HCT116 (cell line): ENCODE data around the gene RPL41. TPM values are rescaled to one million over a fixed set of nuclear protein-coding genes. Genes with fewer than 3 reads are reported as not detected.
A peak's percentile ranks its signal among the peaks of the same experiment; 100 is the strongest.

ENCODE experiments used
- ATAC-seq: fragments of 200-7000 bp; cut with Tn5 transposase; 2 replicates; pipeline ENCODE4 v1.9.1; 2020; ENCODE audit warnings: mild to moderate bottlenecking, moderate library complexity
- BruUV-seq: library from RNA; stranded (reverse); fragments of 400-500 nt; replicated peaks from 2 replicates; lab custom pipeline; 2021; lab: Mats Ljungman, UMichigan
- CTCF ChIA-PET: fragments of 300-600 bp; sonication (Branson Sonifier 250); formaldehyde crosslinking; loops from one replicate; lab custom pipeline; 2021; ENCODE audit warnings: antibody characterized with exemption; lab: Charles Lee
- POLR2A ChIA-PET: fragments of 300-600, 350-600 bp; sonication (Branson Sonifier 250); formaldehyde crosslinking; loops from one replicate; lab custom pipeline; 2021; ENCODE audit warnings: antibody characterized with exemption; lab: Charles Lee
- RAD21 ChIA-PET, 2 experiments: fragments of 300-600 bp; sonication (Branson Sonifier 250); formaldehyde crosslinking; loops; one replicate each; lab custom pipeline; 2023; ENCODE audit warnings: low total read pairs in 2 of 2; ENCODE audit not compliant: uncharacterized antibody in 2 of 2, unreplicated experiment in 2 of 2, low non-redundant PET in 1 of 2; lab: Charles Lee
- DNase-seq: peaks from one replicate; pipeline ENCODE4 v3.0.0-alpha.2; 2010; ENCODE audit warnings: low read depth, low spot score
- H2AFZ ChIP-seq: fragments of 200-600 bp; shearing (Covaris generic), sonication (generic); 2 replicates; pipeline ENCODE4 v1.6.1; 2017; ENCODE audit warnings: low read depth, mixed run types, mixed read lengths, antibody characterized with exemption, low read length; ENCODE audit not compliant: poor library complexity, severe bottlenecking
- H3K27ac ChIP-seq: 2 replicates; pipeline ENCODE4 v1.5.1; 2012; ENCODE audit warnings: low read depth, low read length
- H3K27me3 ChIP-seq: fragments of 200-600 bp; sonication (generic); 2 replicates; pipeline ENCODE4 v1.6.1; 2016; ENCODE audit warnings: mixed run types, low read length, mixed read lengths; ENCODE audit not compliant: insufficient read depth
- H3K36me3 ChIP-seq, 2 experiments: fragments of 200-500 bp in 1 of 2; fragments of 200-600 bp in 1 of 2; sonication (Bioruptor generic) in 1 of 2; sonication (generic) in 1 of 2; 2 replicates each; pipeline versions ENCODE4 v1.5.1 to v1.6.1; 2014 to 2016; ENCODE audit warnings: low read length in 2 of 2, inconsistent platforms in 1 of 2, mixed read lengths in 1 of 2, mixed run types in 1 of 2; ENCODE audit not compliant: insufficient read depth in 2 of 2, control insufficient read depth in 1 of 2
- H3K4me1 ChIP-seq, 2 experiments: fragments of 200-600 bp in 1 of 2; sonication (generic) in 1 of 2; 2 replicates each; pipeline versions ENCODE4 v1.5.1 to v1.6.1; 2012 to 2017; ENCODE audit warnings: low read length in 2 of 2, inconsistent platforms in 1 of 2, mild to moderate bottlenecking in 1 of 2, mixed read lengths in 1 of 2, mixed run types in 1 of 2, moderate library complexity in 1 of 2; ENCODE audit not compliant: insufficient read depth in 2 of 2, control insufficient read depth in 1 of 2
- H3K4me2 ChIP-seq: fragments of 200-600 bp; sonication (generic); 2 replicates; pipeline ENCODE4 v1.6.1; 2017; ENCODE audit warnings: mixed run types, low read length, mixed read lengths
- H3K4me3 ChIP-seq, 2 experiments: fragments of 200-600 bp in 1 of 2; sonication (generic) in 1 of 2; replicated peaks in 1 of 2; 2 replicates each; pipeline ENCODE4 v1.5.1; 2011 to 2016; ENCODE audit warnings: low read length in 2 of 2, control low read depth in 1 of 2, low read depth in 1 of 2, mild to moderate bottlenecking in 1 of 2, mixed read lengths in 1 of 2, mixed run types in 1 of 2
- H3K79me2 ChIP-seq: fragments of 200-600 bp; sonication (generic); 2 replicates; pipeline ENCODE4 v1.6.1; 2017; ENCODE audit warnings: mild to moderate bottlenecking, mixed run types, low read length, moderate library complexity, mixed read lengths; ENCODE audit not compliant: insufficient read depth
- H3K9ac ChIP-seq: fragments of 200-600 bp; sonication (generic); 2 replicates; pipeline ENCODE4 v1.6.1; 2016; ENCODE audit warnings: low read length, mixed read lengths
- H3K9me2 ChIP-seq: fragments of 200-600 bp; sonication (generic), shearing (Covaris generic); 2 replicates; pipeline ENCODE4 v1.6.1; 2017; ENCODE audit warnings: mixed run types, mild to moderate bottlenecking, moderate library complexity; ENCODE audit not compliant: insufficient read depth
- H3K9me3 ChIP-seq, 2 experiments: fragments of 200-500 bp in 1 of 2; fragments of 200-600 bp in 1 of 2; sonication (Bioruptor generic) in 1 of 2; sonication (generic) in 1 of 2; 2 replicates each; pipeline ENCODE4 v1.6.1; 2014 to 2017; ENCODE audit warnings: low read length in 2 of 2, mixed read lengths in 2 of 2, inconsistent platforms in 1 of 2, low read depth in 1 of 2, mild to moderate bottlenecking in 1 of 2, mixed run types in 1 of 2, moderate library complexity in 1 of 2; ENCODE audit not compliant: control insufficient read depth in 1 of 2, insufficient read depth in 1 of 2
- H4K20me1 ChIP-seq: fragments of 200-600 bp; sonication (generic), shearing (Covaris generic); 2 replicates; pipeline ENCODE4 v1.6.1; 2017; ENCODE audit warnings: mixed run types, mild to moderate bottlenecking, moderate library complexity; ENCODE audit not compliant: insufficient read depth
- CBX3 ChIP-seq: IDR thresholded peaks from 2 replicates; pipeline ENCODE4 v1.6.1; 2012; ENCODE audit warnings: low read depth
- CEBPB ChIP-seq: IDR thresholded peaks from 2 replicates; pipeline ENCODE4 v1.6.1; 2012; ENCODE audit warnings: low read depth
- ELF1 ChIP-seq: IDR thresholded peaks from 2 replicates; pipeline ENCODE4 v1.6.1; 2012; ENCODE audit warnings: low read depth, borderline replicate concordance
- EZH2 ChIP-seq: fragments of 200-600 bp; sonication (generic); IDR thresholded peaks from 2 replicates; pipeline ENCODE4 v1.6.1; 2017; ENCODE audit warnings: antibody characterized with exemption, mixed run types
- EZH2phosphoT487 ChIP-seq: fragments of 200-600 bp; IDR thresholded peaks from 2 replicates; pipeline ENCODE4 v1.6.1; 2018; ENCODE audit warnings: antibody characterized with exemption, borderline replicate concordance
- FOSL1 ChIP-seq: IDR thresholded peaks from 2 replicates; pipeline ENCODE4 v1.6.1; 2012; ENCODE audit warnings: low read depth
- JUND ChIP-seq: IDR thresholded peaks from 2 replicates; pipeline ENCODE4 v1.6.1; 2012
- POLR2A ChIP-seq: IDR thresholded peaks from 2 replicates; pipeline ENCODE4 v1.7.0; 2011; ENCODE audit warnings: borderline replicate concordance; ENCODE audit not compliant: insufficient read depth, insufficient read length; ENCODE audit errors: extremely low read depth
- RAD21 ChIP-seq: IDR thresholded peaks from 2 replicates; pipeline ENCODE4 v1.6.1; 2012; ENCODE audit warnings: low read depth, mild to moderate bottlenecking
- SIN3A ChIP-seq: IDR thresholded peaks from 2 replicates; pipeline ENCODE4 v1.6.1; 2012; ENCODE audit warnings: low read depth
- SRF ChIP-seq: IDR thresholded peaks from 2 replicates; pipeline ENCODE4 v1.6.1; 2012; ENCODE audit warnings: low read depth
- YY1 ChIP-seq: IDR thresholded peaks from 2 replicates; pipeline ENCODE4 v1.6.1; 2011; ENCODE audit warnings: low read length, low read depth, moderate library complexity, mild to moderate bottlenecking; ENCODE audit not compliant: insufficient replicate concordance; ENCODE audit errors: extremely low read depth
- ZBTB33 ChIP-seq: IDR thresholded peaks from 2 replicates; pipeline ENCODE4 v1.6.1; 2011; ENCODE audit warnings: mild to moderate bottlenecking, low read length, moderate library complexity; ENCODE audit not compliant: insufficient replicate concordance; ENCODE audit errors: extremely low read depth
- ZFX ChIP-seq: fragments of 450-650 bp; IDR thresholded peaks from 2 replicates; pipeline ENCODE4 v1.6.1; 2017
- ZNF274 ChIP-seq: fragments of 200-500 bp; sonication (Bioruptor generic); IDR thresholded peaks from 2 replicates; pipeline ENCODE4 v1.6.1; 2014; ENCODE audit warnings: mild to moderate bottlenecking, low read depth, low read length, inconsistent platforms
- intact Hi-C: fragments of 100-400 bp; cut with micrococcal nuclease; formaldehyde crosslinking; loops from 2 replicates; pipeline ENCODE4 v1.10.0; 2022
- total RNA-seq: library from RNA; stranded (reverse); gene quantifications from one replicate; pipeline ENCODE4 v1.2.1, GENCODE V29; 2021; ENCODE audit not compliant: unreplicated experiment
- TF ChIP-seq, protein P1 (sequence below): IDR thresholded peaks from 2 replicates; pipeline ENCODE4 v1.6.1; 2012; ENCODE audit warnings: low read depth

Gene RPL41
- total RNA-seq, 1 experiment from 2014 or later = 4,327 TPM

DNA sequence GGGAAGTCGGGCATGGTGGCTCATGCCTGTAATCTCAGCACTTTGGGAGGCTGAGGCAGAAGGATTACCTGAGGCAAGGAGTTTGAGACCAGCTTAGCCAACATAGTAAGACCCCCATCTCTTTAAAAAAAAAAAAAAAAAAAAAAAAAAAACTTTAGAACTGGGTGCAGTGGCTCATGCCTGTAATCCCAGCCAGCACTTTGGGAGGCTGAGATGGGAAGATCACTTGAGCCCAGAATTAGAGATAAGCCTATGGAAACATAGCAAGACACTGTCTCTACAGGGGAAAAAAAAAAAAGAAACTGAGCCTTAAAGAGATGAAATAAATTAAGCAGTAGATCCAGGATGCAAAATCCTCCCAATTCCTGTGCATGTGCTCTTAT lies 13.8 kb upstream of the RPL41 start:
- RAD21 ChIA-PET = no interaction called here
- no TSS peak for BruUV-seq
- peaks cover 9 to 26% of the 10 kb centered on the region in 2 experiments for H3K4me1 ChIP-seq
- H4K20me1 ChIP-seq = peaks cover 7% of the 10 kb centered on the region; the same call in 1 of the 2 replicates
- DNase-seq = no peak
- intact Hi-C loops = no loop called here
- POLR2A ChIA-PET = no interaction called here
- TF ChIP-seq SIN3A (no peak), EZH2phosphoT487 (no peak), EZH2 (no peak), CBX3 (no peak), CEBPB (no peak), ZBTB33 (no peak), YY1 (no peak), POLR2A (no peak), ZFX (no peak), ZNF274 (no peak), JUND (no peak), SRF (no peak), RAD21 (no peak), FOSL1 (no peak), ELF1 (no peak)
- TF ChIP-seq, protein P1, sequence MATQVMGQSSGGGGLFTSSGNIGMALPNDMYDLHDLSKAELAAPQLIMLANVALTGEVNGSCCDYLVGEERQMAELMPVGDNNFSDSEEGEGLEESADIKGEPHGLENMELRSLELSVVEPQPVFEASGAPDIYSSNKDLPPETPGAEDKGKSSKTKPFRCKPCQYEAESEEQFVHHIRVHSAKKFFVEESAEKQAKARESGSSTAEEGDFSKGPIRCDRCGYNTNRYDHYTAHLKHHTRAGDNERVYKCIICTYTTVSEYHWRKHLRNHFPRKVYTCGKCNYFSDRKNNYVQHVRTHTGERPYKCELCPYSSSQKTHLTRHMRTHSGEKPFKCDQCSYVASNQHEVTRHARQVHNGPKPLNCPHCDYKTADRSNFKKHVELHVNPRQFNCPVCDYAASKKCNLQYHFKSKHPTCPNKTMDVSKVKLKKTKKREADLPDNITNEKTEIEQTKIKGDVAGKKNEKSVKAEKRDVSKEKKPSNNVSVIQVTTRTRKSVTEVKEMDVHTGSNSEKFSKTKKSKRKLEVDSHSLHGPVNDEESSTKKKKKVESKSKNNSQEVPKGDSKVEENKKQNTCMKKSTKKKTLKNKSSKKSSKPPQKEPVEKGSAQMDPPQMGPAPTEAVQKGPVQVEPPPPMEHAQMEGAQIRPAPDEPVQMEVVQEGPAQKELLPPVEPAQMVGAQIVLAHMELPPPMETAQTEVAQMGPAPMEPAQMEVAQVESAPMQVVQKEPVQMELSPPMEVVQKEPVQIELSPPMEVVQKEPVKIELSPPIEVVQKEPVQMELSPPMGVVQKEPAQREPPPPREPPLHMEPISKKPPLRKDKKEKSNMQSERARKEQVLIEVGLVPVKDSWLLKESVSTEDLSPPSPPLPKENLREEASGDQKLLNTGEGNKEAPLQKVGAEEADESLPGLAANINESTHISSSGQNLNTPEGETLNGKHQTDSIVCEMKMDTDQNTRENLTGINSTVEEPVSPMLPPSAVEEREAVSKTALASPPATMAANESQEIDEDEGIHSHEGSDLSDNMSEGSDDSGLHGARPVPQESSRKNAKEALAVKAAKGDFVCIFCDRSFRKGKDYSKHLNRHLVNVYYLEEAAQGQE = no peak
- H3K9me3 ChIP-seq = no peaks in the 10 kb centered on the region
- H3K36me3 ChIP-seq = peaks cover 24 to 42% of the 10 kb centered on the region in 2 experiments
- no peak overlapping the region for H3K27ac ChIP-seq
- no peak overlapping the region for H3K9ac ChIP-seq
- CTCF ChIA-PET = no interaction called here
- H3K4me3 ChIP-seq = no peak overlapping the region
- no peaks in the 10 kb centered on the region for H3K27me3 ChIP-seq
- ATAC-seq = no peak
- H3K79me2 ChIP-seq = peaks cover 34% of the 10 kb centered on the region
- H3K4me2 ChIP-seq = peak overlapping the region; percentile 93; the same call in 1 of the 2 replicates
- no peaks in the 10 kb centered on the region for H3K9me2 ChIP-seq
- no peak overlapping the region for H2AFZ ChIP-seq
